GM19328 (cell line): ENCODE results near the gene DGKD.

ENCODE experiments used
- ATAC-seq: cut with Tn5 transposase; IDR thresholded peaks from one replicate; pipeline ENCODE4 v1.9.1; 2021; ENCODE audit warnings: mild to moderate bottlenecking, moderate library complexity; ENCODE audit not compliant: unreplicated experiment

The DGKD gene

DNA sequence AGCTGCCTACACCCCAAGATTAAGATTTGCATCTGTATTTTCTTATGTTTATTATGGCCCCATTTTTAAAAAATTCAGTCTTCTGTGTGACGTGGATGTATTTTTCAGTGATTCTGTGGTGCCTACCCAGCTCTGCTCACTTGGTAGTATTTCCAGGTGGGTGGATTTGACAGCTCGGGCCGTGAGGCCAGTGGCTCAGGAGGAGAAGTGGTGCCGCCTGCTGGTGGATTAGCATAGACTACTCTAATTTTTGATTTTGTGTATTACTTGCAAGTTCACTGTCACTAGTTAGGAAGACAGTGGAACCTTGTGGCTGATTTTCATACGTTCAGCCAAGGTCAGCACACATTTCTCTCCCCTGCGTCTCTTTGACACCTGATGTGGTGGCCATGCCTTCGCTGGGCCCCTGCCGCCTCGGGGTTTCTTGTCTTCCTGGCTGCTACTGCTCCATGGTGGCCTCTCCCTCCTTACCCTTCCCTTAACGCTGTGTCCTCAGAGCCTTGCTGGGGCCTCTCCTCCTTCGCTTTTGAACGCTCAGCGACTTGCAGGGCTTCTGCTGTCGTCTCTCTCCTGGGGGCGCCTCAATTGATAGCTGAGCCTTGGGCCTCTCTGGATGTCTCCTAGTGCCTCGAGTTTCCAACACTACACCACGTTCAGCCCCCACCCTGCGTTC, 89.4 kb downstream of the DGKD start:
- ATAC-seq = no peak

DNA sequence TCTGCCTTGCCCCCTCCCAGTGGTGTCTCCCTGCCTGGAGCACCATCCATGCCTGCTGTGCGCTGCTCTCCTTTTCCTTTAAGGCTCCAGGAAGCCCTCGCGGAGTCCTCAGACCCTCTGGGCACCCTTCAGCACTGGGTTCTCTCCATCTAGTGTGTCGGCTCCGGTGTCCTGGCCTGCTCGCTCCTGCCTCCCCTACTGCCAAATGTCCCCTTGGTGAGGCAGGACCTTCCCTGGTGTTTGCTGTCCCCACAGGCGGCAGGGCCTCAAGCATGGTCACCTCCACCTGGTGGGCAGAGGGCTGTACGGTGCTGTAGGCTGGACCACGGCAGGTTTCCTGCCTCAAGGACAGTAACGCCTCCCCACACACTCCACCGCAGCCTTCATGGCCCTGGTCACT, 90.2 kb downstream of the DGKD start:
- no peak for ATAC-seq

DNA sequence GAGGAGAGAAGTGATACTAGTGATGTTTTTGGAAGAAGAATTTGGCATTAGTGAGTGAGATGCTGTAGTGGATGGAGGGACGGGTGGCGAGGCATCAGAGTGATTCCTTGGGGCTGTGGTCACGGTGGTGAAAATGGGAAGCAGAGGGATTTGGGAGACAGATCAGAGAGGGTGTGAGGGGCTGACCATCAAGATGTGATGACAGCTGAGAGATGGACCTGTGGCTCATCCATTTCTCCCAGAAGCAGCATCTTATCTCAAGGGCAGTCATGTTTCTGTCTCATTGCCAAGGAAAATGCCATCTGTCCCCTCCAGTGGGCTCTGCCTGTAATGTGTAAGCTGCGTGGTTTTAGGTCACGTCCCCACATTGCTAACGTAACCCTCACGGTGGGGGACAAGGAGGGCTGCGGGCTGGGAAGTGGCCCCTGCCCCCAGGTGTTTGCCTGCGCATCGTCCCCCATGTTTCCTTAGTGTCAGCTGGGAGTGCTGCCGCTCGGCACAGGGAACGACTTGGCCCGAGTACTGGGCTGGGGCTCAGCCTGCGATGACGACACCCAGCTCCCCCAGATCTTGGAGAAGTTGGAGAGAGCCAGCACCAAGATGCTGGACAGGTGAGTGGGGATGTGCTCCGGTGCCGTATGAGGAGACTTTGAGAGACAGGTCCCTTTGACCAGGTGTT, 91.0 kb downstream of the DGKD start:
- ATAC-seq = no peak

DNA sequence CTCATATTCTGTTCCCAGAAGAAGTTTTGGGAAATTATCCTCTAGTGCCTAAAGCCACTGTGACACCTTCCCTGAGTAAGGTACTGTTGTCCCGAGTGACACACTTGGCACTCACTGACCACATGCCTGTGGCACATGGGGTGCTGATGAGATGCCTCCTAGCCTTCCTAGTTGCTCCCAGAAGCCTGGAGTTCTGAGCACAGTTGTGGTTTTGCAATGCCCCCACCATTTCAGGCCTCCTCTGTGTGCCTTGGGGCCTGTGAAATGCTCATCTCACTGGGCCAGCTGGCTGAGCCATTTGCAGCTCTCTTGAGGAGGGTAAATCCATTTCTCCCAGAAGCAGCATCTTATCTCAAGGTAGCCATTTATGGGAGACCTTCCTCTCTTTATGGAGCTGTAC, 91.8 kb downstream of the DGKD start:
- no peak for ATAC-seq

DNA sequence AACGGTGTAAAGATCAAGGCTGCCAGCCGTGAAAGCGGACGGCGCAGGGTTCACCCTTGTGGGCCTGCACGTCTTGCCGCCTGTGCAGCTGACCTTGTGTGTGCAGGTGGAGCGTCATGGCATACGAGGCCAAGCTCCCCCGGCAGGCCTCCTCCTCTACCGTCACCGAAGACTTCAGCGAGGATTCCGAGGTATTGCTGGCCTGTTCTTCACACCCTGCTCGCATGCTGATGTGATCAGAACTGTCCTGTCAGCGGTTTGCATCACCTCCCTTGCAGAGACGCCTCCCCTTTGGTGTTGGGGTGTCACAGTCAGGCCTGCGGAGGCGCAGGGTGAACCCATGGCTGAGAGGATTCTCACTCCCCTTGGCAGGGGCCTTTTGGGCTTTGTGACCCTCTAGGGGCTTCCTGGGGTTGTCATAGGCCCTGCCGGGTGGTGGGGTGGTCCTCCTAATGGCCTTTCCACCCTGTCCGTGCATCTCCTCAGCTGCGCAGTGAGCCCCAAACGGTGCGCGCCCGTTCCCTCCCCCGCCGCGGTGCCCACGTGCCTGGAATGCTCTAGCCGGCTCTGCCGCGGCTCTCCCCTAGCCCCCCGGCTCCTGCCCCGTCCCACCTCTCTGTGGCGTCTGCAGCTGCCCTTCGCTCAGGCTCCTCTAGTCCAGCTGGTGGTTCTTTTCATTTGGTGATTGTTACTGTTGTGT, 92.5 kb downstream of the DGKD start:
- ATAC-seq = no peak

DNA sequence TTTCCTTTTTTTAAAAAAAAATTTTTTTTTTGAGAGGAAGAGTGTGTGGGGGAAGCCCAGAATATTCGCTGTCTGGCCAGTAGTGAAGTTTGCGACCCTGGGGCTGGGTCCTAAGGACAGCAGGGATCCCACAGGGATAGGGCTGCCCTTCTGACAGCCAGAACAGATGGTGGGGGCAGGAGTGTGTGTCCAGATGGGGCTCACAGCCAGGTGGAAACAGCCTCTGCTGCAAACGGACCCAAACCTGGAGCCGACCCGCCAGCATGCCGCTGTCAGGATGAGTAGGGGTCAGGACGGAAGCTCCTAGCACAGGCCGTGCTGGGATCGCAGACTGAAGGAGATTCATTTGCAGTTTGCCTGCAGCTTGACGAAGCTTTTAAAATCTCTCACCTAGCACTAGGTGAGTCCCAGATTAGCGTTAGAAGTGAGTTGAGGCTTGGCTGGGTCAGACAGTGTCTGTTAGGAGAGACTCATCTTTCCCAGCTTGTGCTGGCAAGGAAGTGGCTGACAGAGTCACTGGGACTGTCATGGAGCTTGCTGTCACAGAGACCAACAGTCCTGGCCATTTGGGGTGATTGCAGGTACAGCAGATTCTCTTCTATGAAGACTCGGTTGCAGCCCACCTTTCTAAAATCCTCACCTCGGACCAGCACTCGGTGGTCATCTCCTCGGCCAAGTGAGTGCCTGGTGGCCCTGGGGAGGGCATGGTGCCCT, 93.4 kb downstream of the DGKD start:
- ATAC-seq = no peak

DNA sequence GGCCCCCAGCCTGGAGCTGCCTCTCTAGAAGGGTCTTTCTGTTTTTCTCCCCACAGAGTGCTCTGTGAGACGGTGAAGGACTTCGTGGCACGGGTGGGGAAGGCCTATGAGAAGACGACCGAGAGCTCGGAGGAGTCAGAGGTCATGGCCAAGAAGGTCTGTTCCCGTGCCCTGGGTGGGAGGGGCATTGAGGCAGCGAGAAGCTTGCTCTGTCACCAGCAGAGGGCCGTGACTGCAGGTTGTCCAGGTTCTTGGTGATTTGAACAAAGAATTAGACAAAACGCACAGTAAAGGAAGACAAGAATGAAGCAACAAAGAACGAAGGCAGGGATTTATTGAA, 93.9 kb downstream of the DGKD start:
- no peak for ATAC-seq

DNA sequence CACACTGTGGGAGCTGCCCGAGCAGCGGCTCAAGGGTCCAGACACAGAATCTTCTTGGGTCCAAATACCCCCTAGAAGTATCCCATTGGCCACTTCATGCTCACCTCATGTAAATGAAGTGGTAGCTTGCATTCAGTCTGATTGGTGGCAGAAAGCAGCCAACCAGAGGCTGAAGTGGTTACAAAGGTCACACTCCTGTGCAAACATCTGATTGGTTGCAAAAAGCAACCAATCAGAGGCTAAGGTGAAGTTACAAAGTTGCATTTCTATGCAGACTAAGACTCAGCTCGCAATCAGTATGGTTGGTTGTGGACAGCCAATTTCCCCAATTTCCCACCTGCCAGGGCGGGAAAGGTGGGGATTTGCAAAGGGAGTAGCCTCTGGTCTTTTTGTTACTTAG, 94.3 kb downstream of the DGKD start:
- no peak for ATAC-seq

DNA sequence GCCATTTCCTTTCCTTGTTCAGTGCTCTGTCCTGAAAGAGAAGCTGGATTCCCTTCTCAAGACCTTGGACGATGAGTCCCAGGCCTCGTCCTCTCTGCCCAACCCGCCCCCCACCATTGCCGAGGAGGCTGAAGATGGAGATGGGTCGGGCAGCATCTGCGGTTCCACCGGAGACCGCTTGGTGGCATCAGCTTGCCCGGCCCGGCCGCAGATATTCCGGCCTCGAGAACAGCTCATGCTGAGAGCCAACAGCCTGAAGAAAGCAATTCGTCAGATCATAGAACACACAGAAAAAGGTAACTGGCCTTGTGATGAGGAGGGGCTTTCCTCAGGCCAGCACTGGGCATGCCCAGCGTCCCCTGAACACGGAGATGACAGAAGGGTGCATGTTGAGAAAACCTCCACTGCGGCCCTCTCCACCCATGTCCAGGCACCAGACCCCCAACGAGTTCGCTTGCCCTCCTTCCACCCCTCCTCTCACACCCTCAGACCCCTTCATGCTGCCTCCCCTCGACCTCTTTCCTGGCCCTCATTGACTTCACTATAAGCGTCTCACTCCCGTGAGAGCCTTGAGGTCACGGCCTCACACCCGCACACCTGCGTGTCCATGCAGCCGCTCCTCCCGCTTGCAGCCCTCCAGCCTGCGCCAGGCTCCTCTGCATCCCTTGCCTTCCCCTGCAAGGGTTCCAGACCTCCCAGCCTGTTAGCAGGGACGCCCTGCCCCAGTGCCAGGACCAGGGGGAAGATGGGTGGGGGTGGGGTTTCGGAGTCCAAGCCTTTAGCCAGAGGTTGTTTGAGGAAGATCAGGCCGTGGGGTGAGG, 95.0 kb downstream of the DGKD start:
- no peak for ATAC-seq

DNA sequence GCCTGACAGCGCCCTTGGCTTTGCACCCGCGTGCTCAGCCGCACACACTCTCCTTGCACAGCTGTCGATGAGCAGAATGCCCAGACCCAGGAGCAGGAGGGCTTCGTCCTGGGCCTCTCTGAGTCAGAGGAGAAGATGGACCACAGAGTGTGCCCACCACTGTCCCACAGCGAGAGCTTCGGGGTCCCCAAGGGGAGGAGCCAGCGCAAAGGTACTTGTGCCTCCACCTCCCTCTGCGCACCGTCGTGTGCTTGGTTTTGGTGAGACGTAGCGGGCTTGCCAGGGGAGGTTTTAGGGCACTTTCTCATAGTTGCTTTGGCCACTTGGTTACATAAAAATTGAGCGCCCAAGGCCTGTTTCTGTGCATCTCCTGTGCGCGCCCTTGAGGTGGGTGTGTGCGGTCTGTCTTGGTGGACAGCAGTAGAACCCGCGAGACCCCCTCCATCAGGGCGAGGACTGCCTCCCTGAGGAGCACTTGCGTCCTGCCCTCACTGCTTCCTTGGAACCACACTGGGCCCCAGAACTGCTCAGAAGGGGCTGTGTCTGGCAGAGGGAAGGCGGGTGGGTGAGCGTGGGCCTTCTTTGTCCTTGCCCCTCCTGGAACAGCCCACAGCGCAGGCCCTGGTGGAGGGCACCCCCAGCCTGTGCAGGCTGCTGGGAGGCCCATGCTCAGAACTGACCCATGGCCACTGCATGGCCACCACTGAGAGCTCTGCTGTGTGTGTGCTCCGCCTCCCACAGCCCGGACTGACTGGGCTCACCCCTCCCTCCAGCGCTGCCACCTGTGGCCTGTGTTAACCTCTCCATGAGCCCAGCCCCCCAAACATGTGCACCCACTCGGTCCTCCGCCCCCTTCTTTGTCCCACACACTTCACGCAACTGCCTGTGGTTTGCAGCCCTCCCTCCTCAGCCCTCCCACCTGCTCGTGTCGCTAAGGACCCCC, 95.9 kb downstream of the DGKD start:
- ATAC-seq = no peak

DNA sequence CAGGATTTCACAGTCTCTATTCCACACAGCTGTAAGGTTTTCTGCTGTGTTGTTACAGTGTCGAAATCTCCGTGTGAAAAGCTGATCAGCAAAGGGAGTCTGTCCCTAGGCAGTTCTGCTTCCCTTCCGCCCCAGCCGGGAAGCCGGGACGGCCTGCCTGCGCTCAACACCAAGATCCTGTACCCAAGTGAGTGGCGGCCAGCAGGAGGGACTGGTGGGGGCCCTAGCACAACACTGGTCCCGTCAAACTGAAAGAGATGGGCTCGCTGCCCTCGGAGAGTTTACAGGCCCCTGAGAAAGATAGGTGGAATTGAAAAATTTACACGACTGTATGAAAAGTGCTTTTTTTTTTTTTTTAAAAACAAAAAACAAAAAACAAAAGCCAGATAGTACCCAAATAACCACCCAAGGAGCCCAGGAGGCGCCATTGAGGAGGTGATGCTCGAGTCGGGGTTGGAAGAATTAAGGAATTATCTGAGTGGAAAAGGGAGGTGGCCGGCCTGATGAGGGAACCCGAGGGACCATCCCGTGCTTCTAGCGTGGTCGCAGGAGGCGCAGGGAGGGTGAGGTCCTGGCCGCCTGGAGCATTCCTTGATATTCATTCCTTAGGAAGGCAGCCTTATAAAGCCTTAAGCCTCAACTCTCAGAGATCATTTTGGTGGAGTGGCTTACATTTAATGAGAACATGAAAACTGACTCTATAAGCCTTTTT, 96.7 kb downstream of the DGKD start:
- ATAC-seq = no peak

DNA sequence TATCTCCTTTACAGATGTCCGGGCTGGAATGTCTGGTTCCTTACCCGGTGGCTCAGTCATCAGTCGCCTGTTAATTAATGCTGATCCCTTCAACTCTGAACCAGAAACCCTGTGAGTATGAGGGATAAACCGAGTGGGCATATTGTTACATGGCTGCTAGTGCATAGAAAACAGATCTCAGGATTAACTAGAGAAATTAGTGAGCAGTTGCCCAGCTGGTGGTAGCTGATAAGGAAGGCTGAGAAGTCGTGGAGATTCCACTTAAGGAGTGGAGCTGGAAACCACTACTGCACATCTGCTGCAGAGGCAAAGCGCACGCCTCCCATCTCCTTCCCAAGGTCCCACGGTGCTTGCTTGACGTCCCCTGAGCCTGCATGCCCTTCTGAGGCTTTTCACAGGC, 97.7 kb downstream of the DGKD start:
- no peak for ATAC-seq

DNA sequence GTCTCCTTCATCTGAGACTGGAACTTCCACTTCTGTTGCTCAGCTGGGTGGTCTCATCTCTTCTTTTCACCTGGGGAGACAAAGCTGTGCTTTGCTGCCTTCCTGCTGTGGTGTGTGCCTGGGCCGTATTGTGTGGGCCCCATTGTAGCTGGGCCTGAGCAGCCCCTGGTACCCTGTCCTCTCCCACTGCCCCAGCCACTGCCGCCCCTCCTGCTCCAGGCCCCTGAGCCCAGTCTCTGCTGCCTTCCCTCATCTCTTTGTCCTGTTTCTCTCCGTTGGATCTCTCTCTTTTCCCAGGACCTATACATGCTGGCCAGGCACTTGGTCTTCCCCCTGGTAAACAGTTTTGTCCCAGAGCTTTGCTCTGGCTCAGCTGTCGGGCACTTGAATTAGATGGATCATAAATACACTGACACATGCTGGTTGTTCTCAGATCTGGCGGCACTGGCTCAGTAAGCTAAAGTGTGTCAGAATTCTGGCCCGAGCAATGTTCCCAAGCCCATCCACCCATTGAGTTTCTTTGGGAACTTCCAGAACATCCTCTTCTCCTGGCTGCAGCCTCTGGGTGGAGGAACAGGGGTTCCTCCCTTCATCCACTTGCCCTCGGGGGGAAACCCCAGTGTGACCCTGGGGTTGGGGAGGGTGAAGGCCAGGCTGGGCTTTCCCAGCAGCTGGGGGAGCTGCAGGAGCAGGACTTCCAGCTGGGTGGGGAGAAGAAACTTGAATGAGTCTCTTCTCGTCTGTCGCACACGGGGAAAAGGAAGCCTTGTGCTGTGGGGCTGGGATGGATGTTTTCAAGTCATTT, 99.0 kb downstream of the DGKD start:
- no peak for ATAC-seq

DNA sequence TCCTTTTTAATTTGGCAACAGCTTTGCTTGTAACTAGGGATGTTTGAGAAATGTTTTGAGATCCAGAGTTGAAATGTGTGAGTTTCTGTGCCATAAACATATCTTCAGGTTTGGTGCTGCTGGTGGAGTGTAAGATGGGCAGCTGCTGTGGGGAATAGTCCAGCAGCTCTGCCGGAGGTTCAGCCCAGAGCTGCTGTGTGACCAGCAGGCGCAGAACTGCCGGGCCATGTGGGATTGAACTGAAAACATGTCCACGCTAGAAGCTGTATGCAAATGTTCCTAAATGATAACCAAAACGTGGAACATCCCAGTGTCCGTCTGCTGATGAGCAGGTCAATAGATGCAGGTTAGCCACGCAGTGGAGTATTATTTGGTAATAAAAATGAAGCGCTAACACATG, 99.6 kb downstream of the DGKD start:
- no peak for ATAC-seq

DNA sequence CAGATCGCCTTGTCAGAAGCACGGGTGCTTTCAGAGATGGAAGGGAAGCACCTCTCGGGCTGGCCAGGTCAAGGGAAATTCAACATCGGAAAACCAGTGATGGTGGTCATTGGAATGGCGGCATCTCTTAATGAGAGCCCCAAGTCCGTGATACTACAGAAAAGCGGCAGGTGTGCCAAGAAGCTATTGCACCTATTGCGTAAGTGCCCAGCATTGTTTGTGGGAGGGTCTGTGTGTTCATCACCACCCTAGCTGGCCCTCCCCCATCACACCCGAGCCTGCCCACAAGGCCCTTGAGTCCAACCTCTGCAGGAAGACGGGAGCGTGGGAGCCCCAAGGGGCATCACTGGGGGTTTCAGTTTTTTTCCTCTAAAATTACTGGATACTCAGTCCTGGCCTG, 100.7 kb downstream of the DGKD start:
- no peak for ATAC-seq

DNA sequence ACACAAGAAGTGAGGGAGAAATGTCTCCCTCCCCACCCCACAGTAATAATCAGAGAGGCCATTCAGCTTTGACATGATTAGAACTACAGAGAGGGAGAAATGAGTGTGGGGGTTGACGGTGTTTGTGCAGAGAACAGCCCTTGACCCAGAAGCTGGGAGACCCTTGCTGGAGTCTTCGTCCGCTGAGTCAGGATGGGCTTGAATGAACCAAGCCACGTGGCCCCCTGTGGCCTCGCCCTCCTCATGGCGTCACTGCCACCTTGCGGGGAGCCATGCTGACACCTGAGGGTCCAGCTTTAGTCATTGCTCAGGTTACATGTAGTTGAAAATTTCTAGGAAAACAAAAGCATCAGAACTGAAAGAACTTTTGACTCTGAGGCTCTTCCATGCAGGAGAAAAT, 101.2 kb downstream of the DGKD start:
- no peak for ATAC-seq

DNA sequence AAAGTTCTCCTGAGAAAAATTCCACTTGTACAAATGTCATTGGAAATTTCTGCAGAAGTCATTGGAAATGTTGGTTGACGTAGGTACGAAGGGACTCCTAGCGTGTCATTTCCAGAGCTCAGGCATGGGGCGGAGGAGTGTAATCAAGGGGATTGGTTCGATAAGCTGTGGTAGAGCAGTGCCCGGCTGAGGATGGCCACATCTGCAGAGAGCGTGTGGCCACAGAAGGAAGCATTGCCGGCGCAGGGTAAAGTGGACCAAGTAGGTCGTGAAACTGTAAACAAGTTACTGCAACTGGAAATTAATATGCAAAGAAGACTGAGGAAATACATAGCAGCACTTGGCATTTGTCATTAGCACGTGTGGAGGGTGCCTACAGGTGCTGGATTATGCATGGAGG, 101.8 kb downstream of the DGKD start:
- ATAC-seq = no peak

DNA sequence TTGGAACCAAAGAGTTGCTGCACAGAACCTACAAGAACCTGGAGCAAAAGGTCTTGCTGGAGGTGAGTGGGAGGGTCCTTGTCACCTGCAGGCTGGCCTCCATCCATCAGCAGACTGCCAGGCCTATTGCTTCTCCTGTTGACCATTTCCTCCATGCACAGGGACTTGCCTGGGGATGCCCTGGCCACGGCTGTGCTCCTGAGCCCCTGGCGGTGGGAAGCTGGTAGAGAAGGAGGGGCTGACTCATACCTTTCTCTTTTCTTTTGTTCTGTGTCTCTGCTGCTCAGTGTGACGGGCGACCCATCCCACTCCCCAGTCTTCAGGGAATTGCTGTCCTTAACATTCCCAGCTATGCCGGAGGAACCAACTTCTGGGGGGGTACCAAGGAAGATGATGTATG, 102.6 kb downstream of the DGKD start:
- ATAC-seq = no peak
